Coronary artery (tissue), 2 donors: ENCODE results near the gene TTC39A.

Experiments
- DNase-seq: peaks from one replicate; pipeline ENCODE4 v3.0.0-alpha.2; 2017; ENCODE audit warnings: low spot score
- H3K27ac ChIP-seq, 2 donors: fragments of 200-600 bp; sonication (generic); one replicate each; pipeline ENCODE4 v1.5.1; 2016 to 2019
- H3K4me3 ChIP-seq: fragments of 200-600 bp; sonication (generic); 2 replicates; pipeline ENCODE4 v1.5.1; 2016; ENCODE audit warnings: mild to moderate bottlenecking, moderate library complexity
- TF ChIP-seq, protein P1 (sequence below): fragments of 200-600 bp; sonication (generic); IDR thresholded peaks from one replicate; pipeline ENCODE4 v1.5.1; 2019; ENCODE audit warnings: antibody characterized with exemption

The TTC39A gene

DNA sequence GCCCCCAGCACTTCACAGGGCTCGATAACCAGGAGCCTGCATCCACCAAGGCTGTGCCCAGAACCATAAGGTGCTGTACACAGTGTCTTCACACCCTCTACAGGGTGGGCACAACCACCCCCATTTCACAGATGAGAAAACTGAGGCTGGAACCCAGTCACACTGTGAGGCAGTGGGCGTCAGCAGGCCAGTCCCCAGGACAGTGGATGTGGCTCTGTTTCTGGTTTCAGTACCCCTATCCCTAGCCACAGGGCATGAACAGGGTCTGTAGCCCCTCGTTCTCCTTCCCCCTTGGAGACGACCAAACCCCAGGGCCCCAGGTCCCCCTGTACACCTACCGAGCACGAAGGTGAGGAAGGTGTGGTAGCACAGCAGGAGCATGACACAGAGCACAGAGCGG lies 27.6 kb downstream of the TTC39A start:
- DNase-seq, result no peak
- Histone ChIP-seq H3K4me3 (no peak overlapping the region), H3K27ac (no peak overlapping the region)
- TF ChIP-seq, protein P1, sequence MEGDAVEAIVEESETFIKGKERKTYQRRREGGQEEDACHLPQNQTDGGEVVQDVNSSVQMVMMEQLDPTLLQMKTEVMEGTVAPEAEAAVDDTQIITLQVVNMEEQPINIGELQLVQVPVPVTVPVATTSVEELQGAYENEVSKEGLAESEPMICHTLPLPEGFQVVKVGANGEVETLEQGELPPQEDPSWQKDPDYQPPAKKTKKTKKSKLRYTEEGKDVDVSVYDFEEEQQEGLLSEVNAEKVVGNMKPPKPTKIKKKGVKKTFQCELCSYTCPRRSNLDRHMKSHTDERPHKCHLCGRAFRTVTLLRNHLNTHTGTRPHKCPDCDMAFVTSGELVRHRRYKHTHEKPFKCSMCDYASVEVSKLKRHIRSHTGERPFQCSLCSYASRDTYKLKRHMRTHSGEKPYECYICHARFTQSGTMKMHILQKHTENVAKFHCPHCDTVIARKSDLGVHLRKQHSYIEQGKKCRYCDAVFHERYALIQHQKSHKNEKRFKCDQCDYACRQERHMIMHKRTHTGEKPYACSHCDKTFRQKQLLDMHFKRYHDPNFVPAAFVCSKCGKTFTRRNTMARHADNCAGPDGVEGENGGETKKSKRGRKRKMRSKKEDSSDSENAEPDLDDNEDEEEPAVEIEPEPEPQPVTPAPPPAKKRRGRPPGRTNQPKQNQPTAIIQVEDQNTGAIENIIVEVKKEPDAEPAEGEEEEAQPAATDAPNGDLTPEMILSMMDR, result no peak

DNA sequence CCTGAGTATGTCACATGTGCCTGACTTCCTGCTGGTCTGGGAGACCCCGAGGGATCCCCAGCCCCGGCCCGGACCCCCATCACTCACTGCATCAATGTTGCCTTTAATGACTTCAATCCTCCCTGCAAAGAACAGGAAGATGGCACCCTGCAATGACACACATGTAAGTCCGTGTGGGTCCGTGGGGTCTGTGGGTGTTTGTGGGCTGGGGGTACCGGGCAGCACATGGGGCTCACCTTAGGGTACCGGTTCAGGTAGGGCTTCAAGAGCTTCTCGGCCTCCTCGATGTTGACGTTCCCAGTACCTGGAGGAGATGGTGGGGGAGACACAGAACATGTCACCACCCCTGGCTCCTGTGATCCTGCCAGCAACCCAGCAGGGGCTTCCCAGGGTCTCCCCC lies 28.1 kb downstream of the TTC39A start:
- no peak overlapping the region for H3K27ac ChIP-seq
- TF ChIP-seq, protein P1, result no peak
- no peak for DNase-seq
- no peak overlapping the region for H3K4me3 ChIP-seq

DNA sequence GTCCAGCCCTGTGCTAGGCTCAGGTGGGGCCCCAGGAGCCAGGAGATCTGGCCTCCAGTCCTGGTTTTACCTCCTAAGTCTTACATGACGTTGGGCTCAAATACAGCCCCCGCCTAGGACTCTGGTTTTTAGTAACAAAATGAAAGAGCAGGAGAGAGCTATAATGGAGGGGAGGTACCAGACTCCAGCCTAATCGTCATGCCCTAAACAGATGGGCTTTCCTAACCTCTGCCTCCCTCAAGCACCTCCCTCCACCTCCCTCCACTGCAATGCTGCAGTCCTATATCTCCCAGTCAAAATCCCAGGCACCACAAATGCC lies 28.6 kb downstream of the TTC39A start:
- TF ChIP-seq, protein P1, result no peak
- H3K4me3 ChIP-seq, result no peak overlapping the region
- DNase-seq, result no peak

DNA sequence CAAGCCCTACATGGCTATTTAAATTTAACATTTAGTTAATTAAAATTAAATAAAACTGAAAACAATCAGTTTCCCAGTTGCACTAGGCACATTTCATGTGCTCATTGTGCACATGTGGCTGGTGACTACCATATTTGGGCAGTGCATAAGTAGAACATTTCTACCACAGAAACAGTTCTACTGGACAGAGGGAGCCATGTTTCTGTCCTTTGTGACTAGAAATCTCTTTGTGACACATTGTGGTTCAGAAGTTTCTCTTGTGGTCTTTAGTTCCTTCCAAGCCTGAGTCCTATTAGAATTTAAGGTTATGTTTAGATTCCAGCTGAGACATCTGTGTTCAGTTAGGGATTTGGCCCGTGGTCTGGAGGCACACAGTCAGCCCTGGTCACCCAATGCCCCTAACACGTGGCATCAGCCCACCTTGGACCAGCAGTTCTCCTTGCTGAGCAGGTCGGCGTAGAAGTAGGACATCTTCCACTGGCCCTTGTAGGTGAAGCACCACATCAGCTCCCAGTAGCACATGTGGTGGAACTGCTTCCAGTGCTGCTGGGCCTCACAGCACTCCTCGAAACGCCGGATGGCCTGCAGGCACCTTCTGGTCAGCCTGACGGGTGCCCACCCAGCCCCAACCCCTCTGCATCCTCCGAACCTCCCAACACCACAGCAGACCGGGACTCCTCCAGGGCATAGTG lies 29.1 kb downstream of the TTC39A start:
- H3K4me3 ChIP-seq, result no peak overlapping the region
- H3K27ac ChIP-seq, result no peak overlapping the region
- TF ChIP-seq, protein P1, result no peak
- no peak for DNase-seq

More for the DNA sequence above, 28.6 kb downstream of the TTC39A start:
- H3K27ac ChIP-seq, result no peak overlapping the region

DNA sequence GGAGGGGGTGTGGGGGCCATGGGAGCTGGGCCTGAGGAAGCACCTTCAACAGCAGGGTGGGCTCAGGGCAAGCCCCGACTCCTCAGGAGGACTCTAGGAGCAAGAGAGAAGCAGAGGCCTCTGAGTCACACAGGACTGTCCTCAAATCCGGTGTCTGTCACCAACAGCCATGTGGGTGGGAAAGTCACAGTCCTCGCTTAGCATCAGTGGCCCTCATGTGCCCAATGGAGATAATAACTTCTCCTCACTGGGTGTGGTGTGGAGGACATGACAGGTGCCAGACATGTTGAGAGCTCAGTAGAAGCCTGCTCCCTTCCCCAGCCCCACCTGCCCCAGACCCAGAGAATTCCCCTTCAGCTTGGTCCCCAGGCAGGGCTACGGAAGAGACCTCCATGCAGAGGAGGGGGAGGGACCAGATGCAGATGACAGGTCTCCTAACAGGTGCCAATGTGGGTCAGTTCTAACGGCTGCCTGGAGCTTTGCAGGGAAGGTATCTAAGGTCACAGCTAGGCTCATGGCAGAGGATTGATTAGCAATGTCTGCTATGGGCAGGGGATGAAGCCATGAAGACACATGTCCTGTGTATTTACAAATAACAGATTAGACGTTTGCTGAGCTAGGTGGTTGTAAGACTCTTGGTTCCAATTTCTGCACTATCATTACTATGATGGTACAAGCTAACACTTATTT lies 30.2 kb downstream of the TTC39A start:
- no peak overlapping the region for H3K27ac ChIP-seq
- no peak for DNase-seq
- no peak overlapping the region for H3K4me3 ChIP-seq
- TF ChIP-seq, protein P1, result no peak

DNA sequence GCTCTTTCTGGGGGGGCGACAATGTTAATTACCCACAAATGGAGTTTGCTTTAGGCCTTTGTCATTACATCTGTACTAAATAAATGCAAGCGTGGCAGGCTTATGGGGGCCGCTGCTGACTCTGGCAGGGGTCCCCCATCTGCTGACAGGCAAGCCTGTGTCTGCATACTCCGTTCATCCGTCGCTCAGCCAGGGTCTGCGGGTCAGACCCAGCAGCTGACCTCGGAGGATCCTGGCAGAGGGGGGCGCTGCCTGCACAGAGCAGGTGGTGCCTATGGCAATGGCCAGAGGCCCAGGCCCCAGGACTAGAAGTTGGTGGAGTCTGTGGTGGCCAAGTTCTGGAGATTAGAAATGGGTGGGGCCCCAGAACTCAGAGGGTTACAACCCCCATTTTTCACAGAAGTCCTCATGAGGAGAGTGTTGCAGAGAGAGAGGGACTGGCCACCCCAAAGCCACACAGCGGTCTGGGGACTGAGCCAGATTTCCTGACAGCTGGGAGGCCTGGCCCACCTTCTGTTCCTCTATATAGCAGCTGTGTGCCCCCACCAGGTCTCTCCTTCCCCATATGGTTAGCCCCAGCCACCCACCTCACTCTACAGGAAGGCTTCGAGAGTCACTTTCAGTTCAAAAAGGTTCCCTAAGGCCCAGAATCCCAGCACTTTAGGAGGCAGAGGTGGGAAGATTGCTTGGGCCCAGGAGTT lies 31.0 kb downstream of the TTC39A start:
- DNase-seq, result no peak
- TF ChIP-seq, protein P1, result no peak
- Histone ChIP-seq H3K27ac (no peak overlapping the region), H3K4me3 (no peak overlapping the region)
